Prostate gland (tissue), 2 donors: ENCODE data around the gene RIMKLA. TPM values are rescaled to one million over a fixed set of nuclear protein-coding genes. Genes with fewer than 3 reads are reported as not detected.

Experiments
- DNase-seq: peaks from one replicate; pipeline ENCODE4 v3.0.0-alpha.2; 2019; ENCODE audit warnings: low spot score
- H3K27ac ChIP-seq, 2 donors: fragments of 200-600 bp; sonication (generic); 2 replicates each; pipeline ENCODE4 v1.5.1; 2017 to 2019
- H3K27me3 ChIP-seq: fragments of 200-600 bp; sonication (generic); replicated peaks from 2 replicates; pipeline ENCODE4 v1.5.1; 2019; ENCODE audit not compliant: insufficient read depth
- H3K36me3 ChIP-seq, 2 donors: fragments of 200-600 bp; sonication (generic); 1 replicate in 1 of 2; 2 replicates in 1 of 2; pipeline versions ENCODE4 v1.5.1 to v1.8.1; 2017 to 2019
- H3K4me1 ChIP-seq: fragments of 200-600 bp; sonication (generic); replicated peaks from 2 replicates; pipeline ENCODE4 v1.5.1; 2019
- H3K4me3 ChIP-seq, 2 donors: fragments of 200-600 bp; sonication (generic); 2 replicates each; pipeline ENCODE4 v1.5.1; 2017 to 2019
- H3K9me3 ChIP-seq: fragments of 200-600 bp; sonication (generic); 2 replicates; pipeline ENCODE4 v1.5.1; 2017
- POLR2A ChIP-seq: fragments of 450-650 bp; IDR thresholded peaks from one replicate; pipeline ENCODE4 v1.6.1; 2016; ENCODE audit warnings: antibody characterized with exemption, mild to moderate bottlenecking
- POLR2AphosphoS5 ChIP-seq: sonication (generic); formaldehyde crosslinking; IDR thresholded peaks from one replicate; pipeline ENCODE4 v1.6.1; 2017; ENCODE audit warnings: antibody characterized with exemption
- WGBS: methylation state at CpG from one replicate; pipeline ENCODE4 v1.1.5; 2018; 5-methylcytosine and 5-hydroxymethylcytosine counted together
- intact Hi-C: fragments of 100-400 bp; cut with DNase I; formaldehyde crosslinking; loops from one replicate; pipeline ENCODE4 v1.14.2; 2022
- total RNA-seq, 2 donors: library from RNA; depleted of rRNA; stranded (reverse); fragments of >200 nt; gene quantifications; one replicate each; pipeline ENCODE4 v1.1.0, GENCODE V29; 2016
- TF ChIP-seq, protein P1 (sequence below), 4 experiments: fragments of 200-600 bp in 2 of 4; fragments of 450-650 bp in 2 of 4; sonication (generic) in 2 of 4; IDR thresholded peaks; 1 replicate in 3 of 4; 2 replicates in 1 of 4; pipeline ENCODE4 v1.5.1; 2016 to 2019; ENCODE audit warnings: antibody characterized with exemption in 4 of 4, mild to moderate bottlenecking in 2 of 4, moderate library complexity in 2 of 4

Gene RIMKLA
- total RNA-seq, 2 donors from 2014 or later = 1.4 to 2.3 TPM

DNA sequence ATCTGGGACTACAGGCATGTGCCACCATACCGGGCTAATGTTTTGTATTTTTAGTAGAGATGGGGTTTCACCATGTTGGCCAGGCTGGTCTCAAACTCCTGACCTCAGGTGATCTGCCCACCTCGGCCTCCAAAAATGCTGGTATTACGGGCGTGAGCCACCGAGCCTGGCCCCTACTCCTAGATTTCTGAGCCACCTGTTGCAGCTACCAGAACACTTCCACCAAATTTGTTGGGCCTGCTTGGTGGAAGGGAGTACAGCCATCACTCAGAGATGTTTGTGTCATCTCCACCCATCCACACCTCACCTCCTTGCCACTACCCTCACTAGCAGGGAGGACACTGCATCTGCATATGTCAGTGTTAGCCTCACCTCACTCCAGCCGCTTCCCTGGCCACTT is 5.5 kb downstream of the RIMKLA start:
- Histone ChIP-seq H3K4me3 (no peak overlapping the region), H3K36me3 (no peaks in the 10 kb centered on the region), H3K9me3 (no peaks in the 10 kb centered on the region), H3K27me3 (no peaks in the 10 kb centered on the region), H3K27ac (no peak overlapping the region), H3K4me1 (peaks cover 1% of the 10 kb centered on the region)
- TF ChIP-seq POLR2AphosphoS5 (no peak), POLR2A (no peak)
- TF ChIP-seq, protein P1, sequence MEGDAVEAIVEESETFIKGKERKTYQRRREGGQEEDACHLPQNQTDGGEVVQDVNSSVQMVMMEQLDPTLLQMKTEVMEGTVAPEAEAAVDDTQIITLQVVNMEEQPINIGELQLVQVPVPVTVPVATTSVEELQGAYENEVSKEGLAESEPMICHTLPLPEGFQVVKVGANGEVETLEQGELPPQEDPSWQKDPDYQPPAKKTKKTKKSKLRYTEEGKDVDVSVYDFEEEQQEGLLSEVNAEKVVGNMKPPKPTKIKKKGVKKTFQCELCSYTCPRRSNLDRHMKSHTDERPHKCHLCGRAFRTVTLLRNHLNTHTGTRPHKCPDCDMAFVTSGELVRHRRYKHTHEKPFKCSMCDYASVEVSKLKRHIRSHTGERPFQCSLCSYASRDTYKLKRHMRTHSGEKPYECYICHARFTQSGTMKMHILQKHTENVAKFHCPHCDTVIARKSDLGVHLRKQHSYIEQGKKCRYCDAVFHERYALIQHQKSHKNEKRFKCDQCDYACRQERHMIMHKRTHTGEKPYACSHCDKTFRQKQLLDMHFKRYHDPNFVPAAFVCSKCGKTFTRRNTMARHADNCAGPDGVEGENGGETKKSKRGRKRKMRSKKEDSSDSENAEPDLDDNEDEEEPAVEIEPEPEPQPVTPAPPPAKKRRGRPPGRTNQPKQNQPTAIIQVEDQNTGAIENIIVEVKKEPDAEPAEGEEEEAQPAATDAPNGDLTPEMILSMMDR (IDR thresholded peaks at IDR 0.05) = no peak
- DNase-seq = no peak
- 95% methylated on average over 6 of the region's 6 CpGs for whole genome bisulfite sequencing
- intact Hi-C loops = no loop called here

DNA sequence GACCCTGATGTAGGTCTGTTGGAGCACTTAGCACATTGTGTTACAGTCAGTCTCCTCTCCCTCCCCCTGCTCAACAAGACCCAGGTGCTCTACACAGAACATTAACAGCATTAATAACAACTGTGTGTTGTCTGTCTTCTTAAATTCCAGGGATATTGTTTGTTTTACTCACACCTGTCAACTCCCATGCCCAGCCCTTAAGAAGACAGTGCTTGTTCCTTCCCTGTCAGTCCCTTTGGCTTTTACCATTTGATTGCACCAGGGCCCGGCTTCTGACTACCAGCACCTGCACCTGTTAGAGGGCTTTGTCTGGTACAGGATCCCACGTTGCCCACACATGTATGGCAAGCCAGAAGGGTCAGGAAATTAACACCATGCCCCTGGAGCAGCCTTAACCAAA is 11.7 kb downstream of the RIMKLA start:
- no peak overlapping the region for H3K4me3 ChIP-seq
- TF ChIP-seq, protein P1 (IDR thresholded peaks at IDR 0.05) = no peak
- H3K27me3 ChIP-seq = no peaks in the 10 kb centered on the region
- no peak for DNase-seq
- no peak overlapping the region for H3K27ac ChIP-seq
- 74% methylated on average over 2 of the region's 2 CpGs for WGBS
- H3K36me3 ChIP-seq = no peaks in the 10 kb centered on the region
- no peaks in the 10 kb centered on the region for H3K4me1 ChIP-seq
- intact Hi-C loops = no loop called here
- H3K9me3 ChIP-seq = no peaks in the 10 kb centered on the region

DNA sequence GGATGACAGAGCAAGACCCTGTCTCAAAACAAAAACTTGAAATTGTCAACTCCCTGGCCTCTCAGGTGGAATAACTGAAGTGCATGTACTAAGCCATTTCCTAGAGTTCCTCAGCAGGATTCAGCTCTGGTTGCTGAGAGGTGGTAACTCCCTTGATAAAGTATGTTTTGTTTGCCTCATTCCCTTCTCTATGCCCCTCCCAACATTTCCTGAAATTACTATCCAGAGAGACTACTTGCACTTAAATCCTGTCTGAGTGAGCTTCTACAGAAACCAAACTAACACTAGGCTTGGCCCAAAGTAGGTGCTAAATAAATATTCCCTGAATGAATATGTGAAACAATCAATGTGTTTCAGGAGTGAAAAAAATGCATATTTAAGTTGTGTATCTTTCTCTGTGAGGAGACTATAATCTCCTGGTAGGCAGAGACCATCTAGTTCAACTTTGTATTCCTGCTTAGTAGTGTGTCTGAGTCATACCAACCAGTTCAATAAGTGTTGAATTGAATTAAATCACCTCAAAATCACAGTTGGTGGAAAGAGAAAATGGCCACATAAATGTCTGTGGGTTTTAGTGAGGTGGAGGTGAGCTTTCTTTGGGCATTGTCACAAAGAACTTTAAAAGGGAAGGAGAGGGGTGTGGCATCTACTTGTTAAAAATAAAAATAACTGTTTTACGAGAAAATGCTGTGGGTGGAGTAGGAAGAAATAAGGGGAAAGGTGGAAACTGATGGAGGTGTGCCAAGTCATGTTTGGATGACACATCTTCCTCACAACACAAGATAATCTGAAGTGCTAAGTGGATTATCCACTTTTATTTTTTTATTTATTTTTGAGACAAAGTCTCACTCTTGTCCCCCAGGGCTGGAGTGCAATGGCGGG is 12.6 kb downstream of the RIMKLA start:
- Histone ChIP-seq H3K4me3 (no peak overlapping the region), H3K27ac (no peak overlapping the region), H3K27me3 (no peaks in the 10 kb centered on the region), H3K36me3 (no peaks in the 10 kb centered on the region), H3K9me3 (no peaks in the 10 kb centered on the region), H3K4me1 (no peaks in the 10 kb centered on the region)
- TF ChIP-seq POLR2A (no peak), POLR2AphosphoS5 (no peak)
- TF ChIP-seq, protein P1 (IDR thresholded peaks at IDR 0.05) = no peak
- WGBS = 65% methylated on average over 2 of the region's 2 CpGs
- DNase-seq = no peak
- intact Hi-C loops = no loop called here

DNA sequence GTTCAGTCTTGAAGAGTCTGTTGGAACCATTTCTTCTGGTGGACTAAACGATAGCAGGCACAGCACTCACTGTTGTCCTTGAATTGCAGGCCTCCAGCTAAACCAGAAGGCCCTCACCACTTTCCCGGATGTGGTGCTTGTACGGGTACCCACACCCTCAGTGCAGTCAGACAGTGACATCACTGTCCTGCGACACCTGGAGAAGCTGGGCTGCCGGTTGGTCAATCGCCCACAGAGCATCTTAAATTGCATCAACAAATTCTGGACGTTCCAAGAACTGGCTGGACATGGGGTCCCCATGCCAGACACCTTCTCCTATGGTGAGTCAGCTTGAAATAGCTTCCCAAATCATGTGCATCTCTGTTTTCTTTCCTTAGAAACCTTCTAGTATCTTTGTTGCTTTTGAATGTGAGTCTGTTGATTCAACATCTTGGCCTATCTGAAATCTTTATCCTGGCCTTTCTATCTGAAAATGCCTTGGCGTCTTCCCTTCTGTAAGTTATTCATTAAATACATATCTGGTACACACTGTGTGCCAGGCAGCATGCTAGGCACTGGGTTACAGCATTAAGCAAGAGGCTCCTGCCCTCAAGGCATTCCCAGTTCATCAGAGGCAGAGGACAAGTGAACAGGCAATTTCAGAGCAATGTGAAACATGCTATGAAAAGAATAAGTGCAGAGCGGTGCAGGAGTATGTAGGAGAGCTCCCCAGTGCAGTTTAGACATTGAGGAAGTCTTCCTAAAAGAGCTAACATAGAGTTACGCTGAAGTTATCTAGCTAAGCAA is 18.9 kb downstream of the RIMKLA start:
- intact Hi-C loops = no loop called here
- Histone ChIP-seq H3K36me3 (no peaks in the 10 kb centered on the region), H3K9me3 (no peaks in the 10 kb centered on the region), H3K27ac (no peak overlapping the region), H3K4me3 (no peak overlapping the region), H3K4me1 (no peaks in the 10 kb centered on the region), H3K27me3 (no peaks in the 10 kb centered on the region)
- no peak for DNase-seq
- no peak for TF ChIP-seq POLR2A
- TF ChIP-seq, protein P1 (IDR thresholded peaks at IDR 0.05) = no peak
- TF ChIP-seq POLR2AphosphoS5 = no peak
- 92% methylated on average over 10 of the region's 10 CpGs for WGBS
